ENCODE results near the gene MTHFD1L. TPM values are rescaled to one million over a fixed set of nuclear protein-coding genes. Genes with fewer than 3 reads are reported as not detected.

The MTHFD1L gene
- polyA plus RNA-seq, 3 donors: 0.25 to 1.3 (median 0.39) TPM

GRCh38 chr6:150981095-150981494 lies 115.6 kb downstream of the MTHFD1L start:
- no peaks in the 10 kb centered on the region for H3K9me3 ChIP-seq (replicated peaks in 1 of 2; ENCODE audit: control insufficient read depth in 1 of 2, insufficient read depth in 1 of 2, low read length in 2 of 2)
- H3K27me3 ChIP-seq (ENCODE audit: control insufficient read depth in 2 of 2, insufficient read depth in 2 of 2, low read length in 2 of 2): no peaks in the 10 kb centered on the region
- H4K20me1 ChIP-seq (ENCODE audit: insufficient read depth, low read length): no peaks in the 10 kb centered on the region
- no peak overlapping the region for H3K27ac ChIP-seq (ENCODE audit: low read depth in 1 of 2, low read length in 2 of 2)
- no peaks in the 10 kb centered on the region for H3K4me1 Mint-ChIP-seq
- no peak overlapping the region for H3K4me3 ChIP-seq (replicated peaks in 1 of 3; ENCODE audit: low read depth in 2 of 3, low read length in 3 of 3)
- TF ChIP-seq CTCF (IDR thresholded peaks at IDR 0.05): no peak
- peak overlapping the region in 1 of 7 donors; percentile 16 for H3K27ac Mint-ChIP-seq
- H3K36me3 Mint-ChIP-seq: no peaks in the 10 kb centered on the region
- no peak overlapping the region for H3K4me3 Mint-ChIP-seq
- no peaks in the 10 kb centered on the region for H3K36me3 ChIP-seq (replicated peaks in 1 of 2; ENCODE audit: control insufficient read depth in 1 of 2, insufficient read depth in 2 of 2, low read length in 2 of 2)
- DNase-seq: no peak
- H3K27me3 Mint-ChIP-seq (ENCODE audit: low read depth in 3 of 3): no peaks in the 10 kb centered on the region
- 92% methylated on average over 2 of the region's 11 CpGs for WGBS (ENCODE audit: insufficient coverage)
- H3K9ac ChIP-seq (ENCODE audit: insufficient read depth, low read length, poor library complexity, severe bottlenecking): no peak overlapping the region
- H3K4me1 ChIP-seq (ENCODE audit: control insufficient read depth in 1 of 2, insufficient read depth in 2 of 2, low read length in 2 of 2): no peaks in the 10 kb centered on the region
- intact Hi-C loops (cut with micrococcal nuclease): no loop called here
- H2AFZ ChIP-seq (ENCODE audit: insufficient read depth, low read depth, low read length, poor library complexity, severe bottlenecking): no peak overlapping the region
- no peaks in the 10 kb centered on the region for H3K9me3 Mint-ChIP-seq
- no peaks in the 10 kb centered on the region for H3K79me2 ChIP-seq (ENCODE audit: insufficient read depth, low read length)
- no peak overlapping the region for H3K4me2 ChIP-seq (replicated peaks; ENCODE audit: extremely low read depth, low read length, poor library complexity, severe bottlenecking)

- Histone ChIP-seq H3K4me1 (ENCODE audit: control insufficient read depth in 1 of 2, insufficient read depth in 2 of 2, low read length in 2 of 2) (no peaks in the 10 kb centered on the region), H2AFZ (ENCODE audit: insufficient read depth, low read depth, low read length, poor library complexity, severe bottlenecking) (no peak overlapping the region), H3K9ac (ENCODE audit: insufficient read depth, low read length, poor library complexity, severe bottlenecking) (no peak overlapping the region), H3K4me2 (replicated peaks; ENCODE audit: extremely low read depth, low read length, poor library complexity, severe bottlenecking) (no peak overlapping the region), H3K36me3 (replicated peaks in 1 of 2; ENCODE audit: control insufficient read depth in 1 of 2, insufficient read depth in 2 of 2, low read length in 2 of 2) (no peaks in the 10 kb centered on the region), H3K4me3 (replicated peaks in 1 of 3; ENCODE audit: low read depth in 2 of 3, low read length in 3 of 3) (no peak overlapping the region), H3K79me2 (ENCODE audit: insufficient read depth, low read length) (no peaks in the 10 kb centered on the region), H3K27ac (ENCODE audit: low read depth in 1 of 2, low read length in 2 of 2) (no peak overlapping the region), H4K20me1 (ENCODE audit: insufficient read depth, low read length) (no peaks in the 10 kb centered on the region), H3K27me3 (ENCODE audit: control insufficient read depth in 2 of 2, insufficient read depth in 2 of 2, low read length in 2 of 2) (no peaks in the 10 kb centered on the region), H3K9me3 (replicated peaks in 1 of 2; ENCODE audit: control insufficient read depth in 1 of 2, insufficient read depth in 1 of 2, low read length in 2 of 2) (no peaks in the 10 kb centered on the region)
- Mint-ChIP-seq H3K27me3 (ENCODE audit: low read depth in 3 of 3) (no peaks in the 10 kb centered on the region), H3K4me1 (no peaks in the 10 kb centered on the region), H3K27ac (no peak overlapping the region), H3K4me3 (no peak overlapping the region), H3K9me3 (no peaks in the 10 kb centered on the region), H3K36me3 (no peaks in the 10 kb centered on the region)
- no peak for TF ChIP-seq CTCF (IDR thresholded peaks at IDR 0.05)
- WGBS (ENCODE audit: insufficient coverage): no CpG with 5 or more reads among the region's 2 CpGs
- no peak for DNase-seq
- intact Hi-C loops (cut with micrococcal nuclease): no loop called here
Measured at GRCh38 chr6:150981669-150982068, 116.2 kb downstream of the MTHFD1L start.

Measured in CD14-positive monocyte (primary cell).